DOHH2 (cell line): ENCODE results near the gene DNAL1.

ENCODE experiments used
- EZH2phosphoT487 ChIP-seq: fragments of 200-600 bp; sonication (generic); IDR thresholded peaks from 2 replicates; pipeline ENCODE4 v1.6.1; 2017; ENCODE audit warnings: borderline replicate concordance, mild to moderate bottlenecking, antibody characterized with exemption, low read length, moderate library complexity, mixed read lengths
- TF ChIP-seq, protein P1 (sequence below): fragments of 200-600 bp; sonication (generic); IDR thresholded peaks from one replicate; pipeline ENCODE4 v1.5.1; 2014; ENCODE audit warnings: antibody characterized with exemption, mild to moderate bottlenecking, low read depth, low read length; ENCODE audit not compliant: poor library complexity, severe bottlenecking

DNA sequence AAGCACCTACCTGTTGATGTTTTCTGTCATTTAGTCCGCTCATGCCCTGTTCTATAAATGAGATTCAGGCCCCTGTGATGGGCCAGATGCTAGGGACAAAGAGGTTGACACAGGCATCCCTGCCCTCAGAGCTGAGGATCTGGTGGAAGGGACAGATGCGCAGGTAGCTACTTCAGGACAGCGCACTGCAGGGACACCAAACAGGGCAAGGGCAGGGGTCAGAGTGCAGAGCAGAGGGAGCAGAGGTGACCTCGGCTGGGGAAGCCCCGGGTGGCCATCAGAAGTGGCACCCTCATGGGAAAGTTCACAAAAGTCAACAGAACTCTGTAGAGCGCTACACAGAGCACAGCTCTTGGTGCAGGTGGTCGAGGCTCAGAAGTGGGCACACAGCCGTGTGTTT lies 75.0 kb downstream of the DNAL1 start:
- TF ChIP-seq, protein P1, sequence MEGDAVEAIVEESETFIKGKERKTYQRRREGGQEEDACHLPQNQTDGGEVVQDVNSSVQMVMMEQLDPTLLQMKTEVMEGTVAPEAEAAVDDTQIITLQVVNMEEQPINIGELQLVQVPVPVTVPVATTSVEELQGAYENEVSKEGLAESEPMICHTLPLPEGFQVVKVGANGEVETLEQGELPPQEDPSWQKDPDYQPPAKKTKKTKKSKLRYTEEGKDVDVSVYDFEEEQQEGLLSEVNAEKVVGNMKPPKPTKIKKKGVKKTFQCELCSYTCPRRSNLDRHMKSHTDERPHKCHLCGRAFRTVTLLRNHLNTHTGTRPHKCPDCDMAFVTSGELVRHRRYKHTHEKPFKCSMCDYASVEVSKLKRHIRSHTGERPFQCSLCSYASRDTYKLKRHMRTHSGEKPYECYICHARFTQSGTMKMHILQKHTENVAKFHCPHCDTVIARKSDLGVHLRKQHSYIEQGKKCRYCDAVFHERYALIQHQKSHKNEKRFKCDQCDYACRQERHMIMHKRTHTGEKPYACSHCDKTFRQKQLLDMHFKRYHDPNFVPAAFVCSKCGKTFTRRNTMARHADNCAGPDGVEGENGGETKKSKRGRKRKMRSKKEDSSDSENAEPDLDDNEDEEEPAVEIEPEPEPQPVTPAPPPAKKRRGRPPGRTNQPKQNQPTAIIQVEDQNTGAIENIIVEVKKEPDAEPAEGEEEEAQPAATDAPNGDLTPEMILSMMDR = no peak
- TF ChIP-seq EZH2phosphoT487 = no peak
